DMS114 treated with DMSO at 0.1 percent for 48 hours (cell line): ENCODE data around the gene CDC7.
"Not testable (repeated sequence)": the region's sequence is repeated elsewhere in the genome, so short reads cannot be mapped to it uniquely, and the experiment has no call there.

Experiments used
- DNase-seq: peaks from one replicate; lab custom pipeline; 2025; ENCODE audit not compliant: unreplicated experiment; lab: John Stamatoyannopoulos, UW

The CDC7 gene

DNA sequence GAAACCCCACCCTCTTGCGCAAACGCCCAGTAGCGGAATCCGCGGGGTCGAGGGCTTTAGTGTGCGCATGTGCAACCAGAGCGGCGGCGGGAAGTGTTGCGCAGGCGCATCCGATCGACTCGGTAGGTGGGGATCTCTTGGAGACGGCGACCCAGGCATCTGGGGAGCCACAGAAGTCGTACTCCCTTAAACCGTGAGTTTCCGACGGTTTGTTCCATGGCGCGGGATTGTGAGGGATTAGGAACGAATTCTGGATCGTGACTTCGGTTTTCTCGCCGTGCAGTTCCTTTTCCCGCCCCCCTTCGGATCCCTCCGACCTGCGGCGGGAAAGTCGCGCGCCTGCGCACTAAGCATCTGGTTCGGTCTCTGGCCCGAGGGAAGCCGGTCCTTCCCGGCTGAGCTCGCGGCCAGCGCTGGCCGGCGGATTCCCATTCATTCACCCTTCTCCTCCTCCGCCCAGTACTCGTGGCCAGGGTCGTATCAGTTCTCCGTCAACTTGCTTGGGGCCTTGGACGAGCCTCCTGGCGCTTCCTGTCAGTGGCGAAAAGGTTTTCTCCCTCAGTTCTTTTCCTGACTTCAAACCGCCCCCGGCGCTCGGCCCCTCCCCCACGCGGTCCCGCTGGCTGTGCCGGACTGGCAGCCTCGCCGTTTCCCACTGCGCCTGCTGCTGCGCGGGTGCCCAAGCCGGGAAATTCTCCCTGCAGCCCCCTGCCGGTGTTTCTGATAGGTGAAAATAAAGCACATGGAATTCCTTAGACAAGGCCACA lies at the start of gene CDC7:
Gene CDC7, plus strand, starts transcription at position 96 of the 767 bp plus-strand sequence. CDS start 866 bp downstream, outside the sequence.
- peak; percentile 95 for DNase-seq

DNA sequence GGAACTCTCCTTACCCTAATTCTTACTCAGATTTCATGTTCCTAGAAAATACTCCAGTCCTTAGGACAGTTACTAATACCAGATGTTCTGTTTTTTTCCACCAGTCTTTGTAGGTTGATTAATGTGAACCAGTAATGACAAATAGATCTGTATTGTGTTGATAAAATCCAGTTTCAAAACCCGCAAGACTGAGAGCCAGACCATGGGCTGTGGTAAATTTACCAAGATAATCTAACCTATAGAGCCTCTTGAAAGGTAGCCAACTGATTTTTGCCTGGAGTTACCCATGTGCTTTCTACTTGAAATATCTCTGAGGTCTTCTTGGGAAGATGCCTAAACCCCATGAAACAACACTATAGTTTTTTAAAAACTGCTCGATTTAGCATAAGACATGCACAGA lies 46.5 kb upstream of the CDC7 start:
- no peak for DNase-seq

DNA sequence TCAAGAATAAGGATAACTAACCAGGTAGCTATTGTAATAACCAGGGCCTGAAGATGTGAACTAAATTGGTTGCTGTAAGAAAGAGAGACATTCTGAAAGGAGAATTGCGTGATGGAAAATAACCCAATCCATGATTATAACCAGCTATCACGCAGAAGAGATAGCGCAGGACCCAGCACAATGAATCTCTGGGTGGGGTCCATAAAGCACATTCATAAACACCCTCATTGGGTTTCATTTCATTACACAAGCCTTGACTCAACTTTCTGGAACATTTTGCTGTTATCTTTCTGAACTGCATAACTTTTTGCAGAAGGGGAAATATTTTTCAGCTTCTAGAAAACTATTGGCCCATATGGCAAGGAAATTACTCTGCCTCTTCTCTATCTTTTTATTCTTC lies 45.3 kb upstream of the CDC7 start:
- DNase-seq: no peak

DNA sequence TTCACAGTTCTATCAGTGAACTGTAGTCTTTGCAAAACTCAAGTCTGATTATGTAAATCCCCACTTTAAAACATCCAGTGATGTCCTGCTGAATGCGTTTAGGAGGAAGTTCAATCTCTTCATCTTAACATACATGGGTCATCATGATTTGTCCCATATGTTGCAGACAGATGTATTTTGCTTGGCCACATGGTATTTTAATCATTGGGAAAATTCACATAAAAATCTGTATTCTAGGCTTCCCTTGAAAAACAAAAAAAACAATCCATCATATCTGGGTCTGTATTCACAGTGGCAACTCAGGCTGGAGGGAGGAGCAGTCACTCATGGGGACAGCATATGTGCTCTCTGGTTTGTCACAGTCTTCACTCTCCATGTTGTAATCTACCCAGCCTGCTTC lies 44.8 kb upstream of the CDC7 start:
- DNase-seq: no peak

DNA sequence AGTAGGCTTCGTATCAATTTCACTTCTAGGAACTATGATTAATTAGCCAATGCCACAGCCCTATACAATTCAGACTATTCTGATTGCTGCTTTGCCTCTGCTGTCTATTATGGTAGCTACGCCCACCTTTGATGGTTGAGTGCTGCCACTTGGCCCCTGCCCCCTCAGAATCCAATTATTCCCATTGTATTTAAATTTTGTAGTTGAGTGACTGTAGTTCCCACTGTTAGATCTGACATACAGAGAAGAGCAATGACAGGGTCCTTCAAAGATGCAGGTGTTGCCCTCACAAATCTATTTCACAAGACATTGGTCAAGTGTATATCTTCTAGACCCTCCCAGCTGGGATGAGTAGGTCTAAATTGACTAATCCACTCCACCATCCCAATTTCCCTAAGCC lies 35.3 kb upstream of the CDC7 start:
- DNase-seq: not testable (repeated sequence)

DNA sequence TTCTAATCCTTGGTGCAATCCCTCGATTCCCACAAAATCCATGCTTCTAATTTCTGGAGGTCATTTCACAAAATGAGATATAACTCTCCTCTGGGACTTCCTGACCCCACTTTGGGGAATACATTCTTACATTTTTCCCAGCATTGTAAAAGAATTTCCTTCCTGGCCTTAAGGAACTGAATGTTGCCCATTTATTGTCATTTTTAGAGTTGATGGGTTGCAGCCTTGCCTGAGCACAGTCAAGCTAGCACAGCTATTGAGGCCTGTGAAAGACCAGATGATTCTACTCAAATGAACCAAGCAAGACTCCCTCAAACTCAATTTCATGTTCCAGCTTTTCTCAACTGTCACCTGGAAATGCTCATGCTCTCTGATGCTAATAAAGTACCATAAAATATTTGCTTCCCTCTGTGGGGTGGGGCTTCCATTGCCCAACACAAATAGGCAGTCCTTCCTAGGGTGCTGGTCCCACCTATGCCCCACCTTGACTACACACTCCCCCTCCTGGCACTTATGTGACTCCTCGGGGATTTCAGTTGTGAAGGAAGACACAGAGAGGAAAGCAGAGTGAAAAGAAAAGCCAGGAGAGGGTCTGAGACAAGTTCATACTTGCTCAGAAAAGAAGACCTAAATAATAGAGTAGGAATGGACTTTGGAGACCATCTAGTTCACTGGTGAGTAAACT lies 24.0 kb upstream of the CDC7 start:
- DNase-seq: no peak

DNA sequence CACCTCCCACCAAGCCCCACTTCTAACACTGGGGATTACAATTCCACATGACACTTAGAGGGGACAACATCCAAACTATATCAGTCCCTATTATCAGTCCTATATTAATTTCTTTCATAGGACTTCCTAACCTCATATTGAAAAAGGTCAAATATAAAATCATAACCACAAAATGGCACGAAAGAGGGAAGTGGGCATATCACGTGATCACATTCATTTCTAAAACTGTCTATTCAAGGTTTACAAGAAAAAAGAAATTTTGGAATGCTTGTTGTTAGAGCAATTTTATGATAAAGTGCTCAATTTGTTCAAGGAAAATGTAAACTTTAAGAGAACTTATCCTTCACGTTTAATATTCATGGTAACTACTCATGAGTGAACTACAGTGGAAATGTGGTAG lies 13.2 kb upstream of the CDC7 start:
- no peak for DNase-seq

DNA sequence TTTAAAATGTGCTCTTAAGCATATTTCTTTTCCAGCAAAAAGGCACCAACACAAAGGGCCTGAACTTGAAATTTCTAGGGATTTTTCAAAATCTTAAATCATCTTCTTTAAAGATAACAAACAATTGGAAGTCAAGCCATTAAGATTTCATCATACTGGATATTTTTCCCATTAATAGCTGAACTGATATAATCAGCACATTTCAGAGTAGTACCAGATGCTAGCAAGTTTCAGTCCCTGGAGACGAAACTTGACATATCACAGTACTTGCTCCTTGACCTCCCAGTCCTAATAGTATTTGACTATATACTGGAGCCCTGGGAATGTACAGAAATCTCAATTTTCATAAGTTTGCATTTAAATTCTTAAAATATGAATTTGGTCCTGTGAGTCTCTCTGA lies 10.2 kb upstream of the CDC7 start:
- no peak for DNase-seq

DNA sequence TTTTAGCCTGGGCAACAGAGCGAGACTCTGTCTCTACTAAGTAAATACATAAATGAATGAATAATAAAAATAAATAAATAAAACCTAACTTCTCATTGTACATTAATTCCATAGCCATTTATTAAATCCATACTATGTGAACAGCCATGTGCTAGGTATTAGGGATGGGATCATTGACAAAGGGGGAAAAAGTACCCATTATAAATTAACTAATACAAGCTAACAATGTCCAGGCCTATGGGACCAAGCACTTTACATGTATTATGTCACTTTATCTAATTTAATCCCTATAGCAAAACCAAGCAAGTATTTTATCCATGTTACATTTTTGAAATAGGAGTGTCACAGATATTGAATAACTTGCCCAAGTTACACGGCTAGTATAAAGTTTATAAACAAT lies 2.6 kb upstream of the CDC7 start:
- DNase-seq: no peak

DNA sequence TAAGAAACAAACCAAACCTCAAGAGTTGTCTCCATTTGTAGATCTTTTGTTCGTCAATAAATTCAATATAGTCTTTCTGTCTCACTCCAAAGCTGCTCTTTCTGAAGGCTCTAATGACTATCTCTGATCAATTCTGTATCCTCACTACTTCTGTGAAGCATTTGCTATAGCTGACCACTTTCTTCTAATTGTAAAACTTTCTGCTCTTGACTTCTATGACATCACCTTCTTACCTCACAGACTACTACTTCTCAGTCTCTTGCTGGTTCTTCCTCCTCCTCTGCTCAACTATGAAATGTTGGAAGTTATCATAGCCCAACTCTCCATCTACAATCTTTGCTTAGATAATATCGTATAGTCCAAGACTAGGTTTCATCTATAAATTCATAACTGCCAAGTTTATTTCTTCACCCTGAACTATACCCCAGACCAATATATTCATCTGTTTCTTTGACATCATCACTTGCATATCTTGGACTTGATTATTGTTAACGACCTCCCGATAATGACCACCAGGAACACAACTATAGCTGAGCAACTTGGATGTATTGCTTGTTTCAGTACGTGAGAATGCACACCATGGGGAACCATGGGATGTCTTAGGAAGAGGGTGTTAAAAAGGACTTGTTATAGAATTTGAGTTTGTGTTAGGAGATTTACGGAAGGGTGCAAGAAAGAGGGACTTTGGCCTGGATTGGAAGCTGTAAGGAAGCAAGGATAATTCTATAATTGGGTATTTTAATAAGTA lies 2.0 kb upstream of the CDC7 start:
- no peak for DNase-seq

DNA sequence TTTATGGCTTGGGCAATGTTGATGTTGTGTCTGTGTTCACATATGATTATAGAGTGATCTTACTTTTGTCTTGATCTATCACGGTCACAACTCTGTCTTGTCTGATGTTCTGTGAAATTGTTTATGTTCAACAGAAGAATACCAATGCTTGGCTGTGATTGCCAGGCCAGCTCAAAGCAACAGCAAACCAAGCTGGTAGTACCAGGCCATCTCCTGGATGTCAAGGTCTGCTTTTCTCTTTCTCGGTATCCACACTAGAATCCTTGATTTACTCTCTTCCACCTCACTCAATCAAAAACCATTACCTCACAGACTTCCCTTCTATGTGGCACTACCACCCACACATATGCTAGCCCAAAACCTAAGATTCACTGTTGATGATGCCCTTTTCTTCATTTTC lies 1.3 kb upstream of the CDC7 start:
- no peak for DNase-seq

DNA sequence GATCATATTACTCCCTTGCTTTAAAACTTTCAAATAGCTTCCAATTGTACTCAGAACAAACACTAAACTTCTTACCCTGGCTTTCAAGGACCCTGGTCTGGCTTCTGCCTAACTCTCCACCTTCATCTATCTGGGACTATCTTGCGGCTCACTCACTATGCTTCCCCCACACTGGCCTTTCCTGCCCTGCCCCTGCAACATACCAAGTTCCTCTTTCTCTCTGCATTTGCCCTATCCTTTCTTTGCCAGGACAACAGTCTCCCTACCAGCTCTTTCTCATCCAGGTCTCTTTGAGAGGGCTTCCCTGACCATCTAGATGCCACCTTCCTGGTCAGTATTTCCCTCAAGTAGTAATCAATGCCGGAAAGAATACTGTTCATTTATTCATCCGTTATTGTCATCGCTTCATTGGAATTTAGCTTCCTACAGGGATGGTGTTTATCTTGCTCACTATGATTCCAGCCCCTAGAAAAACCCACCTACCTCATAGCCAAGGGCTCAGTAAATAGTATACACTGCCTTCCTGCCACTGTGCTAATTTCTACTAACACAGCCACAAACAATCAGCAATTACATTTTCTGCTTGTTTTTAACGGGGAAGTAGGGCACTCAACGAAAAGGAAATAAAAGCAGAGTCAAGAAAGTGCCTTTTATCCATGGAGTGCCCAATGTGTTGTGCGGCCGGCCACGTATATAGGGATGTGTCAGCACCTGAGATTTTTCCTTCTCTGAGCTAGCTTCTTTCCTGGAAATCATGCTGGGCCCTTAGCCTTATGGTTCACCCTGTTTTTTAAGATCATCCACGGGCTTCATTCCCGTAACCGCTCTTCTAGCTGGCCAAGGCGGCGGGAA lies 521 bp upstream of the CDC7 start:
- DNase-seq: no peak

DNA sequence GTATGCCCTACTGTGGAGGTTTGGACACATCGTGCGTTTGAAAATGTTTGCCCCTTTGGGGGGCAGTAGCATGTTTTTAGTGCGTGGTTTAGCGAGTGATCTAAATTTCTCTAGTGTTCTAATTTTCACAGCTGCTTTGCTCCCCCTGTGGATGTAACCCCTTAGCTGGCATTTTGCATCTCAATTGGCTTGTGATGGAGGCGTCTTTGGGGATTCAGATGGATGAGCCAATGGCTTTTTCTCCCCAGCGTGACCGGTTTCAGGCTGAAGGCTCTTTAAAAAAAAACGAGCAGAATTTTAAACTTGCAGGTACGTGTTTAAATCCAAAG lies 836 bp downstream of the CDC7 start:
- DNase-seq: peak; percentile 82

DNA sequence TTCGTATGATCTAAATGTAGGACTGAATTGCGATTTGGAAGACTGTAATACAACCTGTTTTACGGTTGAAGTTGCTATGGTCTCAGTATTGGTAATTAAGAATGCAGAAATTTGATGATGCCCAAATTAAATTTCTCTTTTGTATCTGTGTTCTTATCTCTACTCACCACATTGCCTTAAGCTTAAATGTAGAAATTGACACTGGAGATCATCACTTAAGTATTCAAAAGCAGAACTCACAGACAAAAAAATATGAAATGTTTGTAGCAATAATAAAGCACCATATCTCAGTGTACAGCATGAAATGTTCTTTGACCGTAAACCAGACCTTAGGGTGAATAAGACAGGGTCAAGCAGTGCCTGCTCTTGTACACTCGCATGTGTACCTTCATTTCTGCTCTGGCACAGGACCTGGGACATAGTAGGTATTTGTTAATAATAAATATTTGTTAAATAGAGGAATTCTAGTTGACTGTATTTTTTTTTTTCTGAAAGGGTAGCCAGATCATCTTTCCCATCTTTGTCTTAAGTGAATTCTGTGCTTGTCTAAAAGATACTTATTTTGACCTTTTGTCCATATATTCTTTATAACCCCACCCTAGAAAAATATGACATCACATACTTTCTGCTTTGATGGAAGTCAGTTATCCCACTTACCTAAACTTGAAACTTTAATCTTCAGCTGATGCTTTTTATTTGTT lies 1.5 kb downstream of the CDC7 start:
- no peak for DNase-seq

DNA sequence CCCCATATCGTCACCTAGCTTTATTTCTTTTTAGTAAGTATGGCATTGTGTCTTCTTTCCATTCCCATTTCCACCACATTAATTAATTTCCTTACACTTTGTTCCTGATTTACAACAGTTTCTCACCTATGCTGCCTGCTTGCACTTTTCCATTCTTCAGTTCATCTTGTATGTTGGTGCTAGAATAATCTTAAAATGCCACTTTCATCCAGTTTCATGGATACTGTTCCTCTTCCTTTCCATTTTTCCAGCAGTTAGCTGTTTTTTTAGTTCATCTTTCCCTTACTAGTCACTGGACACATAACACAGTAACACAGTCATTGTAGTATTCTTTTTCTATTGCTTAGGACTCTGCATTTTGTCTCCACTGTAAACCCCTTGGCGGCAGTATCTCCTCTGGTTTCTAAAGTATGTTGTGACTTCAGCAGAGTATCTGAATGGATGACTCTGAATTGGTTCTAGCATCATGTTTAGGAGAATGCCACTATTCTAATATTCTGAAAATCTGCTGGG lies 2.1 kb downstream of the CDC7 start:
- DNase-seq: no peak

DNA sequence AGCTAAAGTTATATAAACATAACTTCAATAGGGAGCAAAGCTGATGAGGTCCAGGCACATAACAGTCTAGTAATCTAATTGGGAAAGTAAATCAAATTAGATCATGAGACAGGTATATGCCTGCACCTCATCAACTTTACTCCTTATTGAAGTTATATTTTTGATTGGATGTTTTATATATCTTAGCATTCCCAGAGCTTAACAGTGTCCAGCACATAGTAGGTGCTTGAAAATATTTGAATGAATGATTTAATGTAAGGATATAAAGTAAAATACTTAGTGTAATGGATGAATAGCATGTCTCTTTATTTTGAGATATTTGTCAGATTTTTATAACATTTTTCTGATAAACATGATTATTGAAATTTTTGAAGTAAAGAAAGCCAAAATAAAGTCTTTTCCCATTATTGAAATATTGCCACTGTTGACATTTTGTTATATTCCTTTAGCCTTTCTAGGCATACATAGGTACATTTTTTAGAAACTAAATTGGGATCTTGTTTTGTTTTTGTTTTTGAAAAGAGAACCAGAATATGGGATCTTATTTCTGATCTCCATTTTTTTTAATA lies 2.8 kb downstream of the CDC7 start:
- no peak for DNase-seq

DNA sequence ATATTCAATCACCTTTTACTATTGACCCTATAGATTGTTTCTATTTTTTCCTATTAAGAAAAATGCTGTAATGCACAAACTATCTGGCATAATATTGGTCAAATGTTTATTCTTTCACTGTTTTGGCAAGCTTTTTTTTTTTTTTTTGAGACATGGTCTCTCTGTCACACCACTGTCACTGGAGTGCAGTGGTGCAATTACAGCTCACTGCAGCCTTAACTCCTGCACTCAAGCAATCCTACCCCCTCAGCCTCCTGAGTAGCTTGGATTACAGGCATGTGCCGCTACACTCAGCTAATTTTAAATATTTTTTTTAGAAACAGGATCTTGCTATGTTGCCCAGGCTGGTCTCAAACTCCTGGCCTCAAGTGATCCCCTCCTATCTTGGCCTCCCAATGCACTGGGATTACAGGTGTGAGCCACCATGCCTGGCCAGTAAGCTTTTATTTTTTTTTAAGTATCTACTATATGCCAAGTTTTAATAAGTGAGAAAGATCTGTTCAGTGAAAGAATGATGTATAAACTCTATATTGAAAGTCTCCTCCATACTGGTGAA lies 3.4 kb downstream of the CDC7 start:
- DNase-seq: no peak

DNA sequence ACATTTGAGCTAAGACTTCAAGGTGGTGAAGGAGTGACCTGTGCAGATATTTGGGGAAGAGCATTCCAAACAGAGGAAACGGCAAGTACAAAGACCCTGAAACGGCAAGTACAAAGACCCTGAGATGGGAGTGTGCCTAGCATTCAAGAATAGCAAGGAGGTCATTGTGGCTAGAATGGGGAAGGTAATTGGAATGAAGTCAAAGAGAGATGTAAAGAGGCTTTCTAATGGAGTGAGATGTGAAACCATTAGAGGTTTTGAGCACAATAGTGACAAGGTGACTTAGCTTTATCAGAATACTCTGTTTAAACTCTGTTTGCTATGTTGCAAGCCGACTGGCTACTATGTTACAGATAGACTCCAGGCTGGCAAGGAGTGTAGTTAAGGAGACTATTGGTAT lies 4.4 kb downstream of the CDC7 start:
- no peak for DNase-seq

DNA sequence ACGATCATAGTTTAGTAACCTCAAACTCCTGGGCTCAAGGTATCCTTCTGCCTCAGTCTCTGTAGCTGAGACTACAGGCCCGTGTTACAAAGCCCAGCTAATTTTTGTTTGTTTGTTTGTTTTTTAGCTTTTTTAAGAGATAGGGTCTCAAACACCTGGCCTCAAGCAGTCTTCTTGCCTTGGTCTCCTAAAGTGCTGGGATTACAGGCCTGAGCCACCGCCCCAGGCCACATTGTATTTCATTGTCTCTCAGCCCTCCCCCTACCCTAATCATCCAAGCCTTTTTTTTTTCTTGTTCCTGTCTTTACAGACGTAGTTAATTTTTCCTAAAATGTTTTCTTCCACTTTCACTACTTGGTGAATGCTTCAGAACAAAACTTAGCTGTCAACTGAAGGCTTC lies 5.4 kb downstream of the CDC7 start:
- no peak for DNase-seq

DNA sequence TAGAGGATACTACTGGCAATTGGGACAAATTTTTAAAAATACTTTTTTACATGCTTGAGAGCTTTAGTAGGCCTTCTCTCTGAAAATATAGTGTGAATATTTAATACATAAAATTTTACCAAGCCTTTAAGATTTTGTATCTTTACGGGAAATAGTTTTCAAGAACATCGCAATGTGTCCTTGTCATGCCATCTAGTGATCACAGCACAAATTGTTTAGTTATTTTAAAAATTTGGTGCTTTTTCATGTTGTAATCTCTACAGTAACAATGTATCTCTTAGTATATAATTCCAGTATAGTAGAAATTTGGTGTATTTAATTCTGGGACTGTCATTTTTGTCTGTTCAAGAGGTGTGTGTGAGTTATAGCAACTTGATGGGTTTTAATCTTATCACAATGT lies 6.7 kb downstream of the CDC7 start:
- DNase-seq: no peak
